SK-N-SH (cell line): ENCODE data around the gene CNTNAP3.
"Not testable (repeated sequence)": the region's sequence is repeated elsewhere in the genome, so short reads cannot be mapped to it uniquely, and the experiment has no call there.

Experiments used
- NFIC ChIP-seq: IDR thresholded peaks from 2 replicates; pipeline ENCODE4 v1.4.0; 2012; ENCODE audit warnings: borderline replicate concordance
- TAF1 ChIP-seq: IDR thresholded peaks from 2 replicates; pipeline ENCODE4 v1.6.1; 2012; ENCODE audit warnings: low read depth, mild to moderate bottlenecking, low read length, moderate library complexity, borderline replicate concordance
- TF ChIP-seq, protein P1 (sequence below): fragments of 200-600 bp; sonication (generic); IDR thresholded peaks from 2 replicates; pipeline ENCODE4 v1.6.1; 2017; ENCODE audit warnings: antibody characterized with exemption, mild to moderate bottlenecking, moderate library complexity
- TF ChIP-seq, protein P2 (sequence below): fragments of 150-350 bp; IDR thresholded peaks from 2 replicates; pipeline ENCODE4 v1.6.1; 2017; ENCODE audit warnings: antibody characterized with exemption, low read length, low read depth, borderline replicate concordance

DNA sequence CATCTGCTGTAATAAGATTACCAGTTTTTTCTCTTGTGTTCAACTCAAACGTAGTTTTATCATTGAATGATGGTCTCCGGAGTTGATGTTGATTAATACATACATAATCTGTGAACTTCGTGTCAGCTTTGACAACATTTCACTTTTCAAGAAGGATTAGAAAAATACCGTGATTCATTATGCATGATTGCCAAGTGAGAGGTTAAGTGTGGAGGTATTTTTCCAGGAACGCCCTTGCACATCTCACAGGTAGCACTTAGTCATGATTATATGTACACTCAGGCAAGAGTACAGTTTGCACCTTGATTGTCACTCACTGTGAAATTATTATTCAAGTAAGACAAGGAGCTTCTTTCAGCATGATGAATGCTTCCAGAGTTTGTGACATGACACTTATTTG lies 202.7 kb downstream of the CNTNAP3 start:
- TF ChIP-seq, protein P1, sequence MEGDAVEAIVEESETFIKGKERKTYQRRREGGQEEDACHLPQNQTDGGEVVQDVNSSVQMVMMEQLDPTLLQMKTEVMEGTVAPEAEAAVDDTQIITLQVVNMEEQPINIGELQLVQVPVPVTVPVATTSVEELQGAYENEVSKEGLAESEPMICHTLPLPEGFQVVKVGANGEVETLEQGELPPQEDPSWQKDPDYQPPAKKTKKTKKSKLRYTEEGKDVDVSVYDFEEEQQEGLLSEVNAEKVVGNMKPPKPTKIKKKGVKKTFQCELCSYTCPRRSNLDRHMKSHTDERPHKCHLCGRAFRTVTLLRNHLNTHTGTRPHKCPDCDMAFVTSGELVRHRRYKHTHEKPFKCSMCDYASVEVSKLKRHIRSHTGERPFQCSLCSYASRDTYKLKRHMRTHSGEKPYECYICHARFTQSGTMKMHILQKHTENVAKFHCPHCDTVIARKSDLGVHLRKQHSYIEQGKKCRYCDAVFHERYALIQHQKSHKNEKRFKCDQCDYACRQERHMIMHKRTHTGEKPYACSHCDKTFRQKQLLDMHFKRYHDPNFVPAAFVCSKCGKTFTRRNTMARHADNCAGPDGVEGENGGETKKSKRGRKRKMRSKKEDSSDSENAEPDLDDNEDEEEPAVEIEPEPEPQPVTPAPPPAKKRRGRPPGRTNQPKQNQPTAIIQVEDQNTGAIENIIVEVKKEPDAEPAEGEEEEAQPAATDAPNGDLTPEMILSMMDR, result not testable (repeated sequence)
- TF ChIP-seq TAF1, NFIC: not testable (repeated sequence)
- TF ChIP-seq, protein P2, sequence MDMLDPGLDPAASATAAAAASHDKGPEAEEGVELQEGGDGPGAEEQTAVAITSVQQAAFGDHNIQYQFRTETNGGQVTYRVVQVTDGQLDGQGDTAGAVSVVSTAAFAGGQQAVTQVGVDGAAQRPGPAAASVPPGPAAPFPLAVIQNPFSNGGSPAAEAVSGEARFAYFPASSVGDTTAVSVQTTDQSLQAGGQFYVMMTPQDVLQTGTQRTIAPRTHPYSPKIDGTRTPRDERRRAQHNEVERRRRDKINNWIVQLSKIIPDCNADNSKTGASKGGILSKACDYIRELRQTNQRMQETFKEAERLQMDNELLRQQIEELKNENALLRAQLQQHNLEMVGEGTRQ, result not testable (repeated sequence)
